HG02943 (cell line): ENCODE results near the gene SEZ6.
"Not testable (repeated sequence)": the region's sequence is repeated elsewhere in the genome, so short reads cannot be mapped to it uniquely, and the experiment has no call there.

Experiments
- ATAC-seq: cut with Tn5 transposase; IDR thresholded peaks from one replicate; pipeline ENCODE4 v1.9.1; 2021; ENCODE audit warnings: mild to moderate bottlenecking, low read depth, moderate library complexity; ENCODE audit not compliant: unreplicated experiment

The SEZ6 gene

DNA sequence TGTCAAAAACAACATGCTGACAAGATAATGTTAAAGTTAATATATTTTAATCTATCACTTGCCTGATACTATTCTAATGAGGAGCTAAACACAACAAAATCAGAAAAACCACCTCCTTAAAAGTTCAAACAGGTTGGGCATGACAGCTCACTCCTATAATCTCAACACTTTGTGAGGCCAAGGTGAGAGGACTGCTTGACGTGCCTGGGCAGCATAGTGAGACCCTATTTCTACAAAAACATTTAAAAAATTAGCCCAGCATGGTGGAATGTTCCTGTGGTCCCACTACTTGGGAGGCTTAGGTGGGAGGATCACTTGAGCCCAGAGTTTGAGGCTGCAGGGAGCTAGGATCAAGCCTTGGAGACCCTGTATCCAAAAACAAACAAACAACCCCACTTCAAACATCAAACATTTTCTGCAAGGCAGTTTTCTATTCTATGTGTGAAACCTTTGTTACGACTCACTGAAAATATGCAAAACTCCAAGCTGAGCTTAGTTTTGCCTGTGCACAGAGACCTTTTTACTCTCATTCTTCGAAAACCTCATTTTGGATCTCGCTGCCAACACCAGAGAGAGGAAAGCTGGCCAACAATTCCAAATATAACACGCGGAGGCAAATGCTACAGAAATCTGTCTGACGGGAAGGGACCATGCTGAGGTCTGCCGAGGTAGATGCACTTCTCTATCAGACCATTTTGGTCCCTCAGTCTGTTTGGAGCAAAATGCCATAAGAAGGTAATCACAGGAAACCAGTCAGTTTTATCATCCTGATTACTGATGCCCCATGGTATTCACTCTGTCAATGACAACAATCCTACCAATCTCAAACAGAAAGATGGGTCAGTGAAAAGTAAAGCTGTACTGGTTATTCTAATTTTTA is 60.7 kb downstream of the SEZ6 start:
- no peak for ATAC-seq

DNA sequence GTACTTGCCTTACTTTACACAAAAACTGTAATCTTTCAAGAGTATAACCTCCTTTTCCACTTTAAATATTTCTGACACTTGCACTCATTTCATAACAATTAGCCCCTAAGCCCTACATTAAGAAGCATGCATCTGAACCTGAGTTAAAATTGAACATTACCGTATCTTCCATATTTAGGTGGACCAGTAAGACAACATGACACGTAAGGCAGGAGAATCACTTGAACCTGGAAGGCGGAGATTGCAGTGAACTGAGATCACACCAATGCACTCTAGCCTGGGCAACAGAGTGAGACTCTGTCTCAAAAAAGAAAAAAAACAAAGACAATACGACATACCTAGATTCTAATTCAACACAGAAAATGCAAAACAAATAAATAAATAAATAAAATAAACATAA is 61.5 kb downstream of the SEZ6 start:
- ATAC-seq: no peak

DNA sequence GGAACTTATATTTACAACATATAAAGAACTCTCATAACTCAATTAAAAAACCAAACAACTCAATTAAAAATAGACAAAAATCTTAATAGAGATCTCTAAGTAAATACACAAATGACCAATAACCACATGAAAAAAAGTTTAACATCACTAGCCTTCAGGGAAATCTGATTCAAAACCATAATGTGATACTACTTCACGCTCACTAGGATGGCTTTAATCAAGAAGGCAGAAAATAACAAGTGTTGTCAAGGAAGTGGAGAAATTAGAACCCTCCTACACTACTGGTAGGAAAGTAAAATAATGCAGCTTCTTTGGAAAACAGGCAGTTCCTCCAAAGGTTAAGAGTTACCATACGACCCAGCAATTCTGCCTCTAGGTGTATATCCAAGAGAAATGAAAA is 62.9 kb downstream of the SEZ6 start:
- no peak for ATAC-seq

DNA sequence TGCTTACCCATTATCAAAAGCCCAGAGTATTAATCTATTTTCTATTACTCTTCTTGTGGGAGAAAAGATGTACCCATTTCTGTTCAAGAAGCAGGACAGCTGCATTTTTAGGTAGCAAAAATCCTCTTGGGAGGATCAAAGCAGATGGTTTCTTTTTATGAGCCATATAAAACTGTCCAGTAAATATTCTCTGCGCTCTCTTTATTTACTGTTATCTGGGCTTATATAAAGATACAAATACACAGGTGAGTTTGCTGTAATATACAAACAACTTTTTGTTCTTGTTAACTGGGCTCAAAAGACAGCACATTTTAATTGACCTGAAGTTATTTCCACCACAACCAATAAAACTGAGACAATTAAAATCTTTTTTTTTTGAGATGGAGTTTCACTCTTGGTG is 64.6 kb downstream of the SEZ6 start:
- no peak for ATAC-seq

DNA sequence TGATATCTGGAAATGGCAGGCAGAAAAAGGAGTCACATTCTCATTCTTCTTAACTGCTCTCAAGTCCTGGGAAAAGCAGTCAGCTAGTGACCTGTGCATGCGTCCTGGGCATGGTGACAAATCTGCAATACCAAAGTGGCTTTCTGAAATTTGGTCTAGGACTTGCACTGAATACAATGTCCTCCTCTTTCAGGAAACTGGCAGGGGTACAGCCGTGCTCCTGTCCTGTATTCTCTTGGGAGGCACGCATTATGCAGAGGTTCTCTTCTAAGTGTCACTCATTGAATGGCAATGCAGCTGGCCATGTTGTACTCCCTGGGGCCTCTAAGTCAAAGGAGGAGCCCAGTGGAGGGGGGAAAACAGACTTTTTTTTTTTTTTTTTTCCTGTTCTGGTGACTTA is 65.2 kb downstream of the SEZ6 start:
- ATAC-seq: no peak

DNA sequence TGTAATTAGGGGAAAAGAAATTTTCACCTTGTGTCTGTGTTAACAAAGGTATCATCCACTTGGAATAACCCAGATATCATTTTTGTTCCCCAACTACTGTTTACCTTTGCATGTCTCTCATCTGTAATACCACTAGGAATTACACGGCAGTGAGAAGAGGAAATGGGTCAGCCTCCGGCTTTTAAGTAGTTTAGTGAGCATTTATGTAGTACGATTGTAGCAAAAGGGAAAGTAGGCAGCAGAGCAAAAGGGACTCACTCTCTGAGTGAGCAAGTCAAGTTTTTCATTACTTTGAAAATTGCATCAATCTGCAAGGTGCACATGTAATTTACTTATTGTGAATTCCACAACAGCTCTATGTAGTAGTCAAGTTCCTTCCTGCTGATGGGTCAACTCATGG is 65.7 kb downstream of the SEZ6 start:
- no peak for ATAC-seq

DNA sequence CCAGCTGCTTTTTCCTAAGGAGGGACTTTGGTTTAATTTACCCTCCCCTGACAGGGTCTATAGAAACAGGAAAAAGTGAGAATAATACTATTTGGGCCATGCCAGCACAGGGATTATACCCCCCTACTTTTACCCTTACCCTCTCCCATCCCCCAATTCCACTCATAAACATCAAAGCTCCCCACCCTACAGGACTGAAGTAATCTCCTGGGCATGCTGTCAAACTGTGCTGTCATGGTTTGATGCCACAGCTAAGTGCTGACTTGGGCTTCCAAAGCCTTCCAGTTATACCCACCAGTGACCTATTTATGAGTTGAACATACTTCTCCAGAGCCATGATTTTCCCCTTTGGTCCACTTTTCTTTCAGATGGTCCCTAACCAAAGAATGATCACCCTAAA is 67.3 kb downstream of the SEZ6 start:
- ATAC-seq: no peak

DNA sequence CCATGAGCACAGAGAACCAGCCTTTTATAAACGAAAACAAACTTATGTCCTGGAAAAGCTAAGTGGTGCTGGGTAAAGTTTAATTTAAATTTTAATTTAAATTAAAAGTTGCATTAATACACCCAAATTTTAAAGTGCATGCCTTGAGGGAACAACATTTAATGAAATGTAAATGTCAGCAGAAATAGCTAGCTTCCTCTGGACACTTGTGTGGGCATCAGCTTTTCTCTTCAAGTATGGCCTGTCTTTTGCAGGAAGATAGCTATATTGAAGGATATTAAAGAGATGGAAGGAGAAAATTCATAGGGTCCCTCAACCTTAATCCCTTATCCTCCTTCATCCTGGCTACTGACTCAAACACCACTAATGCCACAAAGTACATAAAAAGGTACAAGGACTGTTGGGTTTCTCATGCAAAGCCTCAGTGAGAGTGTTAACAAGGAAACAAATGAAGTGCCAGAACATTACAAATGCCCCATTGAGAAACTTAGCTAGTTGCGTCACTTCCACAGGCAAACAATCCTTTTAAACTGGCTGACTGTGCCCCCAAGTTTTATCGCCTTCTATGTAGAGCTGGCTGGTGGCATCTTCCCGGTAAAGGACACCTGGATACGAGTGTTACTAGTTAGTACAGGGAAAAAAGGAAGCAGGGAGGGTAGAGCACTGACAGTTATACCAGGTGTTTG is 68.6 kb downstream of the SEZ6 start:
- ATAC-seq: no peak

DNA sequence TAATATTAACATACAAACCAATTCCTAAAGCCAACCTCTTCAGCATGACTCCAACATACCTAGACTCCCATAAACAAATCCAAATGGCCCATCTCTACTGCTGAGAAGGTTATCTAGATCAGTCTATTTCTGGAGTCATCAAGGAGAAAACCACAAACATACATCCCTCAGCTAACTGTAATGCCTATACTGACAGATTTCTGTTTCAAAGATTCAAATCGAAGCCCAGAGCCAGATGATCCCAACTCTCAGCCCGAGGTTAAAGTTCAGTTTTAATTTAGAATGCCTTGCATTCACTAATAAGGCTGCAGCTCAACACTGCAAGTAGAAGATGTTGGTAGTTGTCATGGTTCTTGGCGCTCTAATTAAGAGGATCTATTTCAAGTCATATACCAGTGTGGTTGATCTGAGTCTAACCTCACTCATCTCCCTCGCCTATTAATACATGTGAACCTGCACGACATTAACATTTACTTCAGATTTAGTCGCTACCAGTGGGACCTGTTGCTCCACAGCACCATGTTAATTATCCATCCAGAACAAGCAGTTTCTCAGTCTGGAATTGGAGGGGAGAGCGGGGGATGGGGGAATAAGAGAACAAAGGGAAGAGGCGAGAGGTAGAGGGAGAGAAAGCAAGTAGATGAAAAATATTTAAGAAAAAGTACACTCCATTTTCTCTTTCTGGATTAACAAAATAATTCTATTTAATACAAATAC is 69.9 kb downstream of the SEZ6 start:
- ATAC-seq: no peak

DNA sequence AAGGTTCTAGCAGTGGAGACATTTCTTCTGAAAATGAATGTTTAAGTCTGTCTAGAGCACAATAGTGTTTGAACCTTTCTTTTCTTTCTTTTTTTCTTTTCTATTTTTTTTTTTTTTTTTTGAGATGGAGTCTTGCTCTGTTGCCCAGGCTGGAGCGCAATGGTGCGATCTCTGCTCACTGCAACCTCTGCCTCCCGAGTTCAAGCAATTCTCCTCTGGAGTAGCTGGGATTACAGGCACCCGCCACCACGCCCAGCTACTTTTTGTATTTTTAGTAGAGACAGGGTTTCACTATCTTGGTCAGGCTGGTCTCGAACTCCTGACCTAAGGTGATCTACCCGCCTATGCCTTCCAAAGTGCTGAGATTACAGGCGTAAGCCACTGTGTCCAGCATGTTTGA is 71.3 kb downstream of the SEZ6 start:
- ATAC-seq: not testable (repeated sequence)

DNA sequence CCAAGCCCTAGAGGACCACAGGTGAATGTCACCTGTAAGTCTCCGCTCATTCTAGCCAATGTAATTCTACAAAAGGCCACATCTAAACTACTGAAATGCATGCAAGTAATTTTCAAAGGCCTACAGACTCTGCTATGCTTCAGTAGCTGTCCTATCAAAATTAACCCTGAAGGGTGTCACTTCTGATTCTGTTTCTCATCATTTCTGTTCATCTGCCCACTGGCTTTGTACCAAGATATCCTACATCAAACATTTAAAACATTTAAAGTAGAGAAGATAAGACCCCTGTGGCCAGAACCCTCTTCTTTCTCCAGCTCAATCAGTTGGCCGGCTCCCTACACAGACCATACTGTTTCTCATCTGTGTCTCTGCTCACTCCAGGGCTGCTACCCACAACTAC is 76.0 kb downstream of the SEZ6 start:
- ATAC-seq: no peak

DNA sequence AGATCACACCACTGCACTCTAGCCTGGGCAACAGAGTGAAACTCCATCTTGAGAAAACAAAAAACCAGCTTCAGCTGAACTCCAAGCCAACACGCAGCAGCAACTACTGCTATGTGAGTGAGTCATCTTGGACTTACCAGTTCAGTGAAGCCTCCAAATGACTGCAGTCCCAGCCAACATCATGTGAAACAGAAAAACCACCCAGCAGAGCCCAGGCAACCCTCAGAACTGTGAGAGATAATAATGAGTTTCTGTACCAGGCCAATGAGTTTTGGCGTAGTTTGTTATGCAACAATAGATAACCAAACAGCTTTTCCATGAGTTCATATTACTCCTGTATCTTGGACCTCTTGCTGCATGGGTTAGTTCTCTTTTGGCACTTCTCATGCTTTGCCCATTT is 77.8 kb downstream of the SEZ6 start:
- ATAC-seq: no peak

DNA sequence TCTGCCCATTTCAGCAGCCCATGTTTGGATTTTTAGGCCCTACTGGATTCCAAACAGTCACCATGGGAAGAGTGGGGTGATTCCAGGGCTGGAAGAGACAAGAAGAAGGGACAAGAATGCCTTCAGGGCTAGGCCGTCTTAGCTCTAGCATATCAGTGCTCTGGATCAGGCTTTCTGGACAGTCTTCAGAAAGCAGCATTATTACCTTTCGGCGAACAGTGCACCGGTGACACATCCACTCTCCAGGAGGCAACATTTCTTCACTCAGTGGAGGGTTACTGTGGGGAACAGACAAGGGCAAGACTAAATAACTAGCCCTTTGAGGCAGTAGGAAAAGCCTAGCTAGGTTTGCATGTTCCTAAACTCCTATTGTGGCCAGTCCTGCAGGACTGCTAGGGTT is 79.0 kb downstream of the SEZ6 start:
- no peak for ATAC-seq

DNA sequence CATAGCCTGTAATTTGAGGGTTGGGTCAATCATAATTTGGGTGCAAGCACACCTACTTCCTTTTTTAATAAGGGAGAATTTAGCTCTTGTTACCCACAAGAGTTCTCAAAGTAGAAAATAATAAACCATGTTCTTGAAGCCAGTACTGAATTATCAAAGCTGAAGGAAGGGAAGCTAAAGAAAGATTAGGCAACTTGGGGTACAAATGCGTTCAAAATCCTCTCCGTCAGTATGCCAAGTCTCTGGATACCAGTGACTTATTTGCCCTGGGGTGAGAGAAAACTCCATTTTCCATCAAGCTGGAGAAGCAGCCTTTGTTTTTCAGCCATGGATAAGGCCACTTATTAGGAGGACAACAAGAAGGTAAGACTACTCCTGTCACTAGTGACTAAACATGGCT is 79.5 kb downstream of the SEZ6 start:
- ATAC-seq: no peak

DNA sequence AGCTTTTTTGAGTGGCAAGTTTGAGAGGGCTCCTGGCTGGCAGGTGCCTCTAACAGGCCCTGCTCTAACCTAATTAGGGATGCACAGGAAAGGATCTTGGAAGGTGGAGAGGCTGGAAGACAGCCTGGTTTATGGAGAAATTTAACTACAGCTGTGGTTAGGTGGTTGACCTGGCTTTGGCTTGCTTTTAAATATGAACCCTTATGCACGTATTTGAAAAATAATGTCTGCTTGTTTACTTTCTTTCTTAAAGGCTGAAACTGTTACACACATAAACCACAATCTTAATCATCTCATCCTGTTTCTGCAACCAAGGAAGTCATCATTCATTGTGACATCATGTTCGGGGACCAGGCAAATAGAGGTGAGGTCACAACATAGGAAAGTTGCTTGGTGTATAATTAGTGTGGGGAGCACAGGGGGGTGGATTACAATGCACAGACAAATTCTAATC is 79.9 kb downstream of the SEZ6 start:
- no peak for ATAC-seq

DNA sequence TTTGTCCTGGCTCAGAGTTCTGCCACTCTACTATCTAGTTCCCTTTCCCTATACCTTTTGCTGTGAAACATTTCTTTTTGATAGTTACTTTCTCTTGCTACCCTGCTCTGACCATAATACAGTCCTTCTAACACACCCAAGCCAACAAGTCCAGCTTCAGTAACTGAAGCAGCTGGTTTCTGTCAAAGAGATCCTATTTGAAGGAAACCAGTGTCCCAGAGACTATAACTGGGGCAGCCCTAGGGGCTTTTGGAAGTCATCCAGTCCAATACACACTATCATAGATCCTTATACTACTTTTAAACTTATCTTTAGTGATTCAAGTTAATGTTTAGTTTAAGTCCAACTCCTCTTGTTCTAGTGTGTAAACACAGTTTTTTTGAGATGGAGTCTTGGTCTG is 85.6 kb downstream of the SEZ6 start:
- no peak for ATAC-seq

DNA sequence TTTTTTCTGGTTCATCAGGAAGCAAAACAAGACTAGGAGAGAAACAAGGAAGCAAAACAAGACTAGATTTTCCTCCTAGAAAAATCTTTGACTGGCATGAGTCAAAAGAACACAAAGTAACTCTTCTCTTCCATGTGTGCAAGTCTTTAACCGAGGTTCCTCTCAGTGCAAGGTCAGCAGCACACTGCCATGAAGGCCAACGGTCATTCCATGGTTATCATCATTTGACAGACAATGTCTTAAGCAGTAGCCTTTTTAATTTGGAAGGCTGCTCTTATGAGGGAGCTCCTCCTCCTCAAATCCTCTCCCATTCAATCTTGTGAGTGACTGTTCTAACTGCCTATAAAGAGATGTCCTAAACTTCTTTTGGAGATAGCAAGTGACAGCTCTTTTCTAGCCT is 87.5 kb downstream of the SEZ6 start:
- ATAC-seq: no peak

DNA sequence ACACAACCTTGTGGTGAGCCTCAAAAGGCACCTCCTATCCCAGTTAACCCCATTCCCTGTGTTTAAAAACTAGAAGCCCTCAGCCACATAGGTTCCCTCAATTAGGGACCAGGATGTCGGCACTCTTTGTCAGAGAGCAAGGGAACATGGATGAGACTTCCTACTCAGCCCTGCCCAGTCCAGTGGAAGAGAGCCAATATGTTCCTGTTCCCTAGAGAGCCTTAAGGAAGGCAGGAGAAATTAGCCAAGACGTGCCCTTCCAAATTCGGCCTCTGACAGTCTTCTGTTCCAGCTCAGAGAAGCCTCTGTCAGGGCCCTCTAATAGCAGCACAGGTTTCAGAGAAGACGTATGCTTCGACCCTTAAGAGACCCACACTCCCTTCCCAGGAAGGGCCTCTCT is 88.4 kb downstream of the SEZ6 start:
- no peak for ATAC-seq

DNA sequence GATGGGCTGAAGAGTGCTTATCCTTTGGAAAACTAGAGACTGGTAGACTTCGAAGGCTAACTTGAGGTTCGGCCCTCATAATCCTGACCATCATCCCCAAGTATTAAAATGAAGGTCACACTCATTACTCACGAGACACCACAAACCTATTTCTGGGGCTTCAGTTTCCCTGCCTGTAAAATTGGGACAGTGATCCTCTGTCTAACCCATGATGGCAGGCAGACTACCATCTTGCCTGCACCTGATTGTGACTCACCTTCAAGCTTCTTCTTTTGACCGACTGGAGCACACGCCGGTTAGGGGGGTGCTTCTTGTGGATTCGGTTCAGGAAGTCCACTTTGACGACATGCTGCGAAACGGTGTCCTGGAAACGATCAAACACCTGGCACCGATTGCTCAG is 88.8 kb downstream of the SEZ6 start:
- no peak for ATAC-seq

DNA sequence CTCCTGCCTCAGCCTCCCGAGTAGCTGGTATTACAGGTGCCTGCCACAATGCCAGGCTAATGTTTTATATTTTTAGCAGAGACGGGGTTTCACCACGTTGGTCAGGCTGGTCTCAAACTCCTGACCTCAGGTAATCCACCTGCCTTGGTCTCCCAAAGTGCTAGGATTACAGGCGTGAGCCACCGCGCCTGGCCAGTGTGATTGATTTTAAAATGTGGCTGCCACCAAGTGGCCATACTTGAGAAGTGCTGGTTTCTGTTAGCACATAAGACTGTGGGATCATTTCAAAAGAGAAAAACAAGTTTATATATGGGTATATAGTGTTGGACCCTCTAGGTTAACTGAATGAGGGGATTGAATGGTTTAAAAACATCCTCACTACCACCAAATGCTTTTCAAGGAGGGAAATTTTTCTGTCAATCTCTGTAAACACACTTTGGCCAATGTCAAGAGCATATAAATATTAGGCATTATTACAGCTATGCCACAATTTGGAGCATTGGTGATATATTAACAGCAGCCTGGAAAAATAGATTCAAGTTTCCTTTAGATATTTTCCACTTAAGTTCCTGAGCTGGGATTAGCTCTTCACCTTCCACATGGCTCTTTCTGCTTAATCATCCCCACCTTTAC is 89.4 kb downstream of the SEZ6 start:
- no peak for ATAC-seq

DNA sequence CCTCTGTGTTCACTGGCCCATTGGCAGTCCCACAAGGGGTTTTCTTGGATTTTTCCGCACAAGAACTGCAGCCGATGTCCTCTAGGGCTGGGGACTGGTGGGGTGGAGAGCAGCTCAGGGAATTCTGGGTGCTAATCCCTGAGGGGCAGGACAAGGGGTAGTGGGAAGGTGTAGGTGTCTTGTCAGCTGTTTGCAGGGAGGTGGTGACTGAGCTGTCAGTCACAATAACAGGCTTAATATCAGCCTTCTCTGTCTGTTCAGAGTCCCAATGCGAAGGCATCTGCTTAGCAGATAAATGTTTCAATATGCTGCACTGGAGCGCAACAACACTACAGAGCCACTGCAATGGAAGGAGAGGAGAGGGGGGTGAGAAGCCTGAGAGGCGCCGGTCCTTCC is 92.9 kb downstream of the SEZ6 start:
- no peak for ATAC-seq
